ENCODE data around the gene COL6A2. TPM values are rescaled to one million over a fixed set of nuclear protein-coding genes. Genes with fewer than 3 reads are reported as not detected.

Gene COL6A2
- total RNA-seq, 1 donor from 2014 or later = 933 TPM

- Mint-ChIP-seq H3K36me3 (peaks cover 11% of the 10 kb centered on the region), H3K4me1 (peaks cover 14% of the 10 kb centered on the region), H3K27ac (no peak overlapping the region), H3K9me3 (no peaks in the 10 kb centered on the region), H3K4me3 (no peak overlapping the region), H3K27me3 (ENCODE audit: low read depth) (no peaks in the 10 kb centered on the region)
- TF ChIP-seq CTCF (IDR thresholded peaks at IDR 0.05; ENCODE audit: unreplicated experiment) = no peak
- peak; percentile 18 to 36 for DNase-seq (ENCODE audit: low spot score in 2 of 2, unreplicated experiment in 2 of 2)
Measured at GRCh38 chr21:46126309-46127238, 28.7 kb downstream of the COL6A2 start.

- DNase-seq (ENCODE audit: low spot score in 2 of 2, unreplicated experiment in 2 of 2) = peak in 1 of 2 experiments; percentile 17
- Mint-ChIP-seq H3K36me3 (peaks cover 7% of the 10 kb centered on the region), H3K27ac (peak overlapping the region; percentile 88), H3K9me3 (no peaks in the 10 kb centered on the region), H3K4me1 (peaks cover 14% of the 10 kb centered on the region), H3K27me3 (ENCODE audit: low read depth) (no peaks in the 10 kb centered on the region), H3K4me3 (no peak overlapping the region)
- no peak for TF ChIP-seq CTCF (IDR thresholded peaks at IDR 0.05; ENCODE audit: unreplicated experiment)
Measured at GRCh38 chr21:46127239-46128105, 29.6 kb downstream of the COL6A2 start.

GRCh38 chr21:46128106-46128932 lies 30.4 kb downstream of the COL6A2 start:
- Mint-ChIP-seq H3K4me1 (peaks cover 14% of the 10 kb centered on the region), H3K36me3 (peaks cover 3% of the 10 kb centered on the region), H3K9me3 (no peaks in the 10 kb centered on the region), H3K27me3 (ENCODE audit: low read depth) (no peaks in the 10 kb centered on the region), H3K4me3 (no peak overlapping the region), H3K27ac (peak overlapping the region; percentile 88)
- DNase-seq (ENCODE audit: low spot score in 2 of 2, unreplicated experiment in 2 of 2) = peak in 1 of 2 experiments; percentile 14
- no peak for TF ChIP-seq CTCF (IDR thresholded peaks at IDR 0.05; ENCODE audit: unreplicated experiment)

- Mint-ChIP-seq H3K4me3 (no peak overlapping the region), H3K9me3 (no peaks in the 10 kb centered on the region), H3K27ac (peak overlapping the region; percentile 88), H3K4me1 (peaks cover 14% of the 10 kb centered on the region), H3K36me3 (peaks cover 3% of the 10 kb centered on the region), H3K27me3 (ENCODE audit: low read depth) (no peaks in the 10 kb centered on the region)
- DNase-seq (ENCODE audit: low spot score in 2 of 2, unreplicated experiment in 2 of 2) = no peak
- TF ChIP-seq CTCF (IDR thresholded peaks at IDR 0.05; ENCODE audit: unreplicated experiment) = no peak
Measured at GRCh38 chr21:46128933-46129571, 31.1 kb downstream of the COL6A2 start.

Measured in mesothelial cell of epicardium (in vitro differentiated cells).